HEK293 (cell line): ENCODE measurements around the gene PIP4K2C.

Experiments used
- CTCF ChIA-PET: fragments of 350-600 bp; formaldehyde crosslinking; extraction: SDS; loops from one replicate; lab custom pipeline; 2021; ENCODE audit warnings: antibody characterized with exemption; lab: Yijun Ruan, JAX
- POLR2A ChIA-PET: fragments of 300-600 bp; formaldehyde crosslinking; extraction: SDS; loops from one replicate; lab custom pipeline; 2020; ENCODE audit warnings: antibody characterized with exemption, inconsistent platforms; lab: Yijun Ruan, JAX
- H3K27ac ChIP-seq: fragments of 200-500 bp; sonication (Bioruptor generic); 2 replicates; pipeline ENCODE4 v1.5.1; 2014; ENCODE audit warnings: low read depth, low read length, control low read depth, inconsistent platforms; ENCODE audit errors: extremely low read depth
- H3K36me3 ChIP-seq, 2 experiments: fragments of 200-500 bp in 1 of 2; sonication (Bioruptor generic) in 1 of 2; 1 replicate in 1 of 2; 2 replicates in 1 of 2; pipeline ENCODE4 v1.5.1; 2014 to 2017; ENCODE audit warnings: inconsistent platforms in 2 of 2, low read length in 2 of 2; ENCODE audit not compliant: control insufficient read depth in 2 of 2, insufficient read depth in 1 of 2
- H3K4me1 ChIP-seq: fragments of 200-500 bp; sonication (Bioruptor generic); 2 replicates; pipeline ENCODE4 v1.5.1; 2014; ENCODE audit warnings: mild to moderate bottlenecking, low read length, inconsistent platforms; ENCODE audit not compliant: control insufficient read depth, insufficient read depth
- H3K4me3 ChIP-seq: 2 replicates; pipeline ENCODE4 v1.5.1; 2011; ENCODE audit warnings: low read depth, mild to moderate bottlenecking, control low read depth, low read length, moderate library complexity
- H3K9me3 ChIP-seq: fragments of 200-500 bp; sonication (Bioruptor generic); 2 replicates; pipeline ENCODE4 v1.5.1; 2014; ENCODE audit warnings: low read depth, low read length, inconsistent platforms; ENCODE audit not compliant: control insufficient read depth, insufficient read depth
- BCL11A ChIP-seq: fragments of 450-650 bp; formaldehyde crosslinking; IDR thresholded peaks from 2 replicates; pipeline ENCODE4 v1.5.1; 2016; ENCODE audit warnings: low read depth, missing biosample characterization, missing genetic modification characterization
- BCL6B ChIP-seq: fragments of 450-650 bp; formaldehyde crosslinking; IDR thresholded peaks from 2 replicates; pipeline ENCODE4 v1.5.1; 2017; ENCODE audit warnings: missing biosample characterization, missing genetic modification characterization
- EGR2 ChIP-seq: fragments of 450-650 bp; formaldehyde crosslinking; IDR thresholded peaks from 2 replicates; pipeline ENCODE4 v1.5.1; 2016; ENCODE audit warnings: low read depth, missing biosample characterization, missing genetic modification characterization
- KLF9 ChIP-seq: fragments of 450-650 bp; formaldehyde crosslinking; IDR thresholded peaks from 2 replicates; pipeline ENCODE4 v1.5.1; 2016; ENCODE audit warnings: missing biosample characterization, missing genetic modification characterization, low read depth
- MEIS1 ChIP-seq: sonication (generic); formaldehyde crosslinking; IDR thresholded peaks from 2 replicates; pipeline ENCODE4 v1.8.1; 2022; ENCODE audit warnings: missing genetic modification reagents, mild to moderate bottlenecking, borderline replicate concordance
- PRDM10 ChIP-seq: fragments of 450-650 bp; formaldehyde crosslinking; IDR thresholded peaks from 2 replicates; pipeline ENCODE4 v1.5.1; 2016; ENCODE audit warnings: missing biosample characterization, missing genetic modification characterization
- SP2 ChIP-seq: fragments of 450-650 bp; formaldehyde crosslinking; IDR thresholded peaks from 2 replicates; pipeline ENCODE4 v1.5.1; 2016; ENCODE audit warnings: missing biosample characterization, missing genetic modification characterization
- SP3 ChIP-seq: fragments of 450-650 bp; formaldehyde crosslinking; IDR thresholded peaks from 2 replicates; pipeline ENCODE4 v1.5.1; 2016; ENCODE audit warnings: missing biosample characterization, missing genetic modification characterization
- WT1 ChIP-seq: fragments of 450-650 bp; formaldehyde crosslinking; IDR thresholded peaks from 2 replicates; pipeline ENCODE4 v1.5.1; 2016; ENCODE audit warnings: missing biosample characterization, missing genetic modification characterization
- ZBTB1 ChIP-seq: fragments of 450-650 bp; formaldehyde crosslinking; IDR thresholded peaks from 2 replicates; pipeline ENCODE4 v1.5.1; 2016; ENCODE audit warnings: missing biosample characterization, missing genetic modification characterization
- ZBTB48 ChIP-seq: fragments of 450-650 bp; formaldehyde crosslinking; IDR thresholded peaks from 2 replicates; pipeline ENCODE4 v1.5.1; 2016; ENCODE audit warnings: missing biosample characterization, missing genetic modification characterization
- ZFHX2 ChIP-seq: fragments of 450-650 bp; formaldehyde crosslinking; conservative IDR thresholded peaks from 2 replicates; pipeline ENCODE4 v1.5.1; 2016; ENCODE audit warnings: missing biosample characterization, missing genetic modification characterization
- ZNF112 ChIP-seq: fragments of 450-650 bp; formaldehyde crosslinking; IDR thresholded peaks from 2 replicates; pipeline ENCODE4 v1.5.0; 2017; ENCODE audit warnings: missing biosample characterization, missing genetic modification characterization
- ZNF26 ChIP-seq: fragments of 450-650 bp; formaldehyde crosslinking; IDR thresholded peaks from 2 replicates; pipeline ENCODE4 v1.5.1; 2016; ENCODE audit warnings: missing biosample characterization, missing genetic modification characterization
- ZNF274 ChIP-seq, 2 experiments: fragments of 200-500 bp in 1 of 2; fragments of 450-650 bp in 1 of 2; sonication (Bioruptor generic) in 1 of 2; formaldehyde crosslinking in 1 of 2; IDR thresholded peaks; 2 replicates each; pipeline versions ENCODE4 v1.5.1 to v1.6.1; 2014 to 2016; ENCODE audit warnings: borderline replicate concordance in 1 of 2, inconsistent platforms in 1 of 2, low read length in 1 of 2, missing biosample characterization in 1 of 2, missing genetic modification characterization in 1 of 2
- ZNF530 ChIP-seq: fragments of 450-650 bp; formaldehyde crosslinking; IDR thresholded peaks from 2 replicates; pipeline ENCODE4 v1.5.1; 2016; ENCODE audit warnings: low read depth, missing biosample characterization, missing genetic modification characterization
- ZNF692 ChIP-seq: fragments of 450-650 bp; formaldehyde crosslinking; IDR thresholded peaks from 2 replicates; pipeline ENCODE4 v1.5.1; 2016; ENCODE audit warnings: missing biosample characterization, missing genetic modification characterization
- ZNF747 ChIP-seq: fragments of 450-650 bp; formaldehyde crosslinking; IDR thresholded peaks from 2 replicates; pipeline ENCODE4 v1.5.1; 2016; ENCODE audit warnings: missing biosample characterization, missing genetic modification characterization
- ZNF76 ChIP-seq: fragments of 450-650 bp; formaldehyde crosslinking; IDR thresholded peaks from 2 replicates; pipeline ENCODE4; 2016; ENCODE audit warnings: low read depth, missing biosample characterization, missing genetic modification characterization, borderline replicate concordance
- ZNF792 ChIP-seq: fragments of 450-650 bp; formaldehyde crosslinking; IDR thresholded peaks from 2 replicates; pipeline ENCODE4 v1.5.1; 2016; ENCODE audit warnings: missing biosample characterization, missing genetic modification characterization

Gene PIP4K2C

GRCh38 chr12:57630891-57631433 is 40.0 kb downstream of the PIP4K2C start (continued):
- TF ChIP-seq BCL6B: no peak

GRCh38 chr12:57631566-57632072 is 40.6 kb downstream of the PIP4K2C start:
- peaks cover 0 to 16% of the 10 kb centered on the region in 2 experiments; a peak in 1 of 3 replicates for H3K36me3 ChIP-seq
- H3K27ac ChIP-seq: no peak overlapping the region
- no peaks in the 10 kb centered on the region for H3K4me1 ChIP-seq
- no peak overlapping the region for H3K4me3 ChIP-seq
- ChIA-PET POLR2A (interaction anchor here (0.6 to 1.2 kb wide), 2 partner anchors 20 to 44 kb away, joined by 3 to 4 read pairs; partner anchors contain the start of gene ARHGEF25), CTCF (interaction anchor here (0.6 to 1.7 kb wide), 4 partner anchors 9 to 86 kb away, joined by 3 to 9 read pairs (median 3); no protein-coding TSS in a partner anchor)
- no peaks in the 10 kb centered on the region for H3K9me3 ChIP-seq
- TF ChIP-seq ZFHX2 (tag by site-specific recombination): peak; percentile 84
- peak; percentile 68 for TF ChIP-seq EGR2
- TF ChIP-seq ZNF792: no peak

- Histone ChIP-seq H3K27ac (no peak overlapping the region; the same call in 1 of the 2 replicates), H3K4me3 (peak overlapping the region; percentile 47), H3K9me3 (no peaks in the 10 kb centered on the region), H3K36me3 (peaks cover 0 to 13% of the 10 kb centered on the region in 2 experiments; a peak in 1 of 3 replicates), H3K4me1 (no peaks in the 10 kb centered on the region)
- ChIA-PET CTCF (interaction anchor here (0.6 to 2.3 kb wide), 20 partner anchors 10 to 101 kb away, joined by 3 to 31 read pairs (median 6); partner anchors contain the start of gene OS9), POLR2A (interaction anchor here (0.6 to 1.2 kb wide), 4 partner anchors 40 to 57 kb away, joined by 3 to 4 read pairs (median 4); no protein-coding TSS in a partner anchor)
- TF ChIP-seq ZNF747 (tag by site-specific recombination) (no peak), ZBTB48 (tag by site-specific recombination) (no peak), ZNF274 (IDR thresholded peaks at IDR 0.05; ENCODE audit: low read length) (no peak), ZNF274 (tag by site-specific recombination; IDR thresholded peaks at IDR 0.05; ENCODE audit: borderline replicate concordance) (no peak), ZNF112 (tag by site-specific recombination) (no peak), BCL11A (tag by site-specific recombination) (no peak), ZNF76 (no peak), ZNF530 (tag by site-specific recombination) (no peak), KLF9 (no peak), ZNF26 (tag by site-specific recombination) (no peak), PRDM10 (tag by site-specific recombination) (no peak), ZNF692 (no peak), SP3 (tag by site-specific recombination) (peak; percentile 62), MEIS1 (CRISPR knock-in tag) (no peak), SP2 (peak; percentile 46), WT1 (tag by site-specific recombination) (0 out of 2 replicates have a peak, but pooled peaks have one; percentile 11), ZBTB1 (no peak)
Measured at GRCh38 chr12:57632073-57632957, 41.3 kb downstream of the PIP4K2C start.
